GM19395 (cell line): ENCODE data around the gene SYT1.

ENCODE experiments used
- ATAC-seq: cut with Tn5 transposase; IDR thresholded peaks from one replicate; pipeline ENCODE4 v1.9.1; 2021; ENCODE audit warnings: mild to moderate bottlenecking, moderate library complexity; ENCODE audit not compliant: unreplicated experiment

The SYT1 gene

GRCh38 chr12:79329933-79330332 lies 465.4 kb downstream of the SYT1 start:
- ATAC-seq = no peak

GRCh38 chr12:79331870-79332269 lies 467.3 kb downstream of the SYT1 start:
- no peak for ATAC-seq

DNA sequence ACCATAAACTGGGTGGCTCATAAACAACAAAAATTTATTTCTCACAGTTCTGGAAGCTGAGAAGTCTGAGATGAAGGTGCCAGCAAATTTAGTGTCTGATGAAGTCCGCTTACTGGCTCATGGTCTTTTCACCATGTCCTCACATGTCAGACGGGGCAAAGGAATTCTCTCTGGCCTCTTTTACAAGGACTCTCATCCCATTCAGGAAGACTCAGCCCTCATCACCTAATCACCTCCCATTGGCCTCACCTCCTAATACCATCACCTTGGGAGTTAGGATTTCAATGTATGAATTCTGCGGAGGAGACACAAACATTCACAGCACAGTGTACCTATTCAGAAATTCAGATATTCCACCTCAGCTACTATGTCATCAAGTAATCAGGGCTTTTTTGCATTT lies 468.6 kb downstream of the SYT1 start:
- no peak for ATAC-seq

- no peak for ATAC-seq
These were observed 473.2 kb downstream of the SYT1 start for GRCh38 chr12:79337662-79338290.

DNA sequence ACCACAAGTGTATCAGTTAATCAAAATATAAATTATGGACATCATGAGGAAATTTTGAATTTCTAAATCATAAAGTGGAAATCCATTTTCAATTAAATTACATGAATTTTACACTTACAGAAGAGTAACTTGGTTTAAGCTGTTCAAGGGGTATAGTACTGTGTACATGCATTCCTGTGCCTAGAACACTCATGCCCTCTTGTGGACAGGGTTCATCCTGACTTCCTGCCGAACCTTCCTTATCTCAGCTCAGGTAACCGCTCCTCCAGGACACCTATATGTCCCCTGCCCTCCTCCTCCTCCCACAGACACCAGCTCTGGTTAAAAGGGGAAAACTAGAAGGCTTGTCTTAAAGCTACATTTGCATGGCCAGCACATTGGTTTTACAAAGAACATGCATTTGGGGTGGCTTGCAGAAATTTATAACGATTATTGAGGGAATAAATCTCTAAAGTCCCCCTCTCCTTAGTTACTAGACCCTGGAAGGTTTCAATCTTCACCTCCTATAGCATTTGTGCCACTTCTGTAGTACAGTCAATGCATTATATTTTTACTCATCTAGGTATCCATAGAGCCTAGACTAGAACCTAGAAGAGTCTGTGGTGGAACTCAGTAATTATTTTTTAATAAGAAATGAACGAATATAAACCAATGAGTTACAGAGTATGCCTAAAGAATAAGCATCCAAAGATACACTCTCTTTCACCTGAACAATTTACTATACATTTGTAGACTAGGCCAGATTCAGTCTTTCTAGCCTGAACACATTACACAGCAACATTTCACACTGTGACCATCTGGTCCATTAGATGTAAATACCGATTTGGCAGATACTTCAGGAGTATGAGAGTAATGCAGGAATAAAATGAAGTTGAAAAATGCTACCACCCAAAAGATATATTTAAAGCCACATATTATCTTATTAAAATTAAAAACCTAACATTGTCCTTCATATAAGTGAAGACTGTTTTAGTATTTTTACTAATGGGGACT lies 480.6 kb downstream of the SYT1 start:
- peak; percentile 71 for ATAC-seq

- no peak for ATAC-seq
These were observed 483.3 kb downstream of the SYT1 start for GRCh38 chr12:79347866-79348265.

GRCh38 chr12:79351251-79351650 lies 486.7 kb downstream of the SYT1 start:
- no peak for ATAC-seq

DNA sequence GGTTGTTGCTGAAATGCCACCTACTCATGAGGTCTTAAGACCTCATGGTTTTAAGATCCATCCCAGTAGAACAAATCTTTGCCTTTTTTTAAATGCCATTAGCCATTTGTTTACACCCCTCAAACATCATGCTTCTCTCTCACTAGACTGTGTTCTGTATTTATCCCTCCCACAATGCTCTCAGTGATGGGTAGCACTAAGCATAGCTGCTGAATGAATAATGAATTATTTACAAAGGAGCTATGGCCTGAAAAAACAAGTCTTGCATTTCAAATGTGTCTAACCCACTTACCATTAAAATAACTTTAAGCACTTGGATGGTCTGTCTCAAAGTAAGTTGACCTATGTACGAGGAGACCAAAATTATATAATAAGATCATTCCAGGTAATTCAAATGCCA lies 491.6 kb downstream of the SYT1 start:
- no peak for ATAC-seq

- no peak for ATAC-seq
These were observed 492.5 kb downstream of the SYT1 start for GRCh38 chr12:79357048-79357447.

GRCh38 chr12:79358716-79359300 lies 494.2 kb downstream of the SYT1 start:
- no peak for ATAC-seq

- no peak for ATAC-seq
These were observed 495.7 kb downstream of the SYT1 start for GRCh38 chr12:79360286-79360685.

DNA sequence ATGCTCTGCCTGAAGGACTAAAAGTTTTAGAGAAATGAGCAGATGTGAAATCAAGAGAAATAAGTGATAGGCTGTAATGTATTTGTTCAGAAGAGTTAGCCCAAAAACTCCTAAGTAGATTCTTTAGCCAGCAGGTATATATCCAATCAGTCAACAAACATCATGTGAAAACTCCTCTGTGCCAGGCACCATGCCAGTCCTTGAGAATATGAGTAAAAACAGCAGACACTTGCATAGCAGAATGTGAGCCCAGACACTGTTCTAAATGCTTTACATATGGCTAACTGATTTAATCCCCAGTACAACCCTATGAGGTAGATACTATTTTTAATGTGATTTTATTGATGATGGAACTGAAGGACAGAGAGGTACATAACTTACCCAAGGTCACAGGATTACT lies 496.4 kb downstream of the SYT1 start:
- ATAC-seq = no peak

GRCh38 chr12:79364197-79364596 lies 499.6 kb downstream of the SYT1 start:
- ATAC-seq = no peak

GRCh38 chr12:79366374-79366773 lies 501.8 kb downstream of the SYT1 start:
- no peak for ATAC-seq

- no peak for ATAC-seq
These were observed 502.5 kb downstream of the SYT1 start for GRCh38 chr12:79367032-79367589.

DNA sequence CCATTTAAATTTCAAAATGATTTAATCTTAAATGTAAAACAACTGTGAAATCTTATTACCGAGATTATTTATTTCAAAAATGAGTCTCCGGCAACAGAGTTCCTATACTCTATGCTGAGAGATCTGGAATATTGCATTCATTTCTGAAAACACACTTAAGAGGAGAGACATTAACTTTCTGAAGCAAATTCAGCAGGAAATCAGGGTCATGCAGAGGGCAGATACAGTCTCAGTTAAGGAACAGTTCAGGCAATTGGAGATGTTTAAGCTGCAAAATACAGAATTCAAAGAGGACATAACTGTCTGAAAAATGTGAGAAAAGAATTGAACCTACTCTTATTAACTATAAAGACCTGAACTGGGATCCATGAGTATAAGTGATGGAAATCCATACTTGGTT lies 505.4 kb downstream of the SYT1 start:
- no peak for ATAC-seq

DNA sequence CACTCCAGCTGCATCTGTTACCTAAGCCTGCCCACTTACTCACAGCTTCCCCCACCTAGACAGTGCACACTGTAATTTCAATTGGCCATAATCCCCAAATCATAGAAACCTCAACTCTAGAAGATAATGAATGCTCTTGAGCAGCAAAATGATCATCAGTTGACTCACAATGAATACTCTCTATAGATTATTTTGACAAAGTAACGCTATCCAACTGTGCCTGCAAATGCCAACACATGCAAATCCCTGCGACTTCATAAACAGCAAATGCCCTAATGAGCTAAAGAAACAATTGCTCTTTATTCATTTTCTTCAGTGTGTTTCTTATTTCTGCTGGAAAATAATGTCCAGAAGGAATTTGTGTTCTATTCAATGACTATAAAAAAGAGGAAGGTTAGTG lies 506.7 kb downstream of the SYT1 start:
- no peak for ATAC-seq

- peak; percentile 87 for ATAC-seq
These were observed 509.4 kb downstream of the SYT1 start for GRCh38 chr12:79373896-79374499.

DNA sequence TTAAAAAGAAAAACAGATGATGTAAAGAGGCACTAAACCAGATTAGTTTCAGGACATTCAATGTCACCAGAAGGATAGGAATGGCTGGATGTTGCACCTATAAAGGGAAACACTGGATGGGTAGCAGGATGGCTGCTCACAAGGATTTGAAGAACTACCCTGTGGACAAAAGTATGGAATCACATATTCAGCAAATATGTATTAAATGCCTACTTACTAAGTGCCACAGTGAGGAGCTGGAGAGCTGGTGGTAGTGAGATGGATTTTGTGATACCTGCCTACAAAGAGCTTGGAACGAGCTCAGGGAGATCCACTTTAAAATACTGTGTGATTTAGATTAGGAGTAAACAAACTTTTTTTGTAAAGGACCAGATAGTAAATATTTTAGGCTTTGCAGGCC lies 510.0 kb downstream of the SYT1 start:
- no peak for ATAC-seq

DNA sequence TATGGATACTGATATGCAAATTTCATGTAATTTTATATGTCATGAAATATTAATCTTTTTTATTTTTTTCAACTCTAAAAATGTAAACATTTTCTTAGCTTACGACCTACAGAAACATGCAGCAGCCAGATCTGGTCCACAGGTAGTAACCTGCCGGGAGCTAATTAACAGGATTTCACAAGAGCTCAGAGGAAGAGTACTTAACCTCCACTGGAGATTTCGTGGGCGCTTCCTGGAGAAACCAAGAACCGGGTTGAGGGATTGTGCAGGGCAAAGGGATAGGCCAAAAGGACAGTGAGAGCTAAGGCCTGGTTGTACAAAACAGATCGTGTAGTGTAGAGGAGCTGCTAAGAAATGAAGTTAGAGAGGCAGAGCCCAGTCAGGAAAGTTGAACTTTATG lies 510.5 kb downstream of the SYT1 start:
- no peak for ATAC-seq

- ATAC-seq = no peak
These were observed 513.9 kb downstream of the SYT1 start for GRCh38 chr12:79378496-79378895.
